HTERT RPE-1 (cell line): ENCODE results near the gene ETV6.

ENCODE experiments used
- in situ Hi-C: fragments of 300-500 bp; cut with MboI; formaldehyde crosslinking; loops from 4 replicates; pipeline ENCODE4 v1.14.3; 2020; ENCODE audit warnings: low sequenced_read_pairs

Gene ETV6

DNA sequence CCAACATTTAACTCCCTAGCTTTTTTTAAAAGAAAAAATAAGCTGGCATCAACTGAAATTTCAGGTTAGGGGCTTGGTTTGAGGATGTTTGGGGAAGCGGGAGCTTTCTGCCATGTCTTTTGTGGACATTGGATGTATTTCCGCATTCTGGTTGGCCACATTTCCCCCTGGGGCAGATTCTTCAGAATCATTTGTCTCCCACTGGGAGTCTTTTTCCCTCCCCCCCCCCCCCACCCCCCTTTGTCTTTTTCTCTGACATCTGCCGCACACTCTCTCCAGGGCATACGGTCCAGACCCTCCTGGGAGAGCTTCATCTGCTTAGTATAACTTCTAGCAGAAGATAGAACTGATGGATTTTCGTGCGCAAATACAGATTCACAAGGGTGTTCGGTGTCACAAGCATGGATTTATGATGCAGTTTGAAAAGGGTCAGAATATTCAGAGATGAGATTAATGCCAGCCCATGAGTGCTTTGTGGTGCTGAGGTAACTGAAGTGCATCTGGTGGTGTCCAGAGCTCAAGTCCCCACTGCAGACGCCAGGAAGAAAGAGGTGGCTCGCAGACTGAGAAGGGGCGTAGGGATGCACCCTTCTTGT, 40.2 kb downstream of the ETV6 start:
- in situ Hi-C loops = no loop called here

DNA sequence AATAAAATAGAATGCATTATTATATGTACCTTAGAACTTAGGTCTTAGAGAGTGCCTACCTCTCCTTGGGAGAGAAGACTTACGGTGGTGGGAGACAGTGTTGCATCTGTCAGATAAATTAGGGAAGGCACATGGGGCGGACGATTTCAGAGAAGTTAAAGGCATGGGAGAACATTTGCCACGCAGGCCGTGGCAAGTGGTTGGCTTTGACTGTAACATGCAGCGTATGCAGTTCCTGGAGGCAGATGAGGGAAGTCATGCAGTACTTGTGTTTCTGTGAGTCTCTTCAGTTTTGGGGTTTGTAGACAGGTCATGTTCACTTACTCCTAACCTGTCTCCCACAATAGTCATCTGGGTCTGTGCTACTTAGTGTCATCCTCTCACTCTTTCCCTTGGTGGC, 43.6 kb downstream of the ETV6 start:
- in situ Hi-C loops = no loop called here

DNA sequence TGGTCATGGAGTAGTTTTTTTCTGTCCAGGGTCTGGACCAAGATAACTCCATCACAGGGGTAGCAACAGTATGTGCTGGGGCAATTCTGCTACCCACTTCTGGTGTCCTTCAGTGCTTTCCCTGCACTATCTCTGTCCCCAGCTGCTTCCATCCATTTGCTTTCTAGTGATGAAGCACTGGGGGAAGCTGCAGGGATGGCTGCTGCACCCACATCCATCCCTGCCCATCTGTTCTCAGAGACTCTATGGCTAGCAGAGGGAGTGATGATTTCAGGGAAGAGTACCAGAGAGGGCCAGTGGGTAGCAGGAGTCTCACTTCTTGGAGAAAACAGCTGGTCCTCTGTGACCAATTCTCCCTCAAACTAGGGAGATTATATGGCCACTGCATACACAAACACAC, 44.1 kb downstream of the ETV6 start:
- in situ Hi-C loops = no loop called here

DNA sequence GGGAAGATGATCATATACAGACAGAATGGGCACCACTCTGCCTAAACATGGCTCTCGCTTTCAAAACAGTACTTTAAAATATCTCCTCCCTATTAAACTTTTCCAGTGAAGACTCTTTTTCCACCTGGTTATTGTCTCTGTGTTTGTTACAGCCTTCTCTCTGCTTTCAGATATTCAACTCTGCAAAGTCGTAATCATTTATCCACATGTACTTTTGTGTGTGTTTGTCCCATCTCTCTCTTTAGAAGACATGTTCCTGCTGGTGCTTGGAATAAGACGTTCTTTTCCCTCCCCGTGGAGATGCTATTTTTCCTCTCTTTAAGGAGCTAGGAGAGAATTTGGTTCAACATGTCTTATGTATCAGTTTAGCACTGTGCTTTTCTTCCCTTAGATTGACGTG, 45.1 kb downstream of the ETV6 start:
- in situ Hi-C loops = no loop called here

DNA sequence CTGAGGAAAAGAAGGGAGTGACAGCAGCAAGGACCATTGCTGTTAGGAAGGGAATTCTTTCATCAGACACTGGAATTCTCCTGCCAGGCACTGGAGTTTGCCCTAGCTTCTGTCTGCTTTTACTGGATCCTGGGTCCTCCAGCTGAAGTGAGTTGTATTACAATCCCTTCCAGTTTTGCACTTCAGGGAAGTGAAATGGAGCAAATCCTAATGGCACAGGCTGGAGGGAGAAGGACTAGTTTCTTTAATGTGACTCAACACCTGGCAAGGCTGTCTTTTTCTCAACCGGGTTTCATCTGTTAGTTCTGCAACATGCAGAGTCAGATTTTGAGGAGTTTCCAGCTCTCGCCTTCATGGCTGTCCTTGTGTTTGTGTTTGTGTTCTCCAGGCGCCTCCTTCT, 45.8 kb downstream of the ETV6 start:
- in situ Hi-C loops = no loop called here

DNA sequence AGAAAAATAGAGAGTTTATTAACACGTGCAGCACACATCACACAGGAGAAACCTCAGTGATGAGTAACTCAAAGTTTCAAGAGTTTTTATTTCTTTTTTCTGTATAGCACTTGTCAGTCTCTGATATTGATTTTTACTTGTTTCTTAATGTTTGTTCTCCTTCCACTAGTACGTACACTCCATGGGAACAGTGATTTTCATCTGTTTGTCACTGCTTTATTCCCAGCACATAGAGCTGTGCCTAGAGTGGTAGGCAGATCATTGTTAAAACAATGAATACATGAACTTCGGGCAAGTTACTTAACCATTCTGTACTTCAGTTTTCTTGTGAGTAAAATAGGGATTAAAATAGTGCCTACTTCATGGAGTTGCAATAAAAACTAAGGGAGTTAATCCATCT, 46.6 kb downstream of the ETV6 start:
- in situ Hi-C loops = no loop called here

DNA sequence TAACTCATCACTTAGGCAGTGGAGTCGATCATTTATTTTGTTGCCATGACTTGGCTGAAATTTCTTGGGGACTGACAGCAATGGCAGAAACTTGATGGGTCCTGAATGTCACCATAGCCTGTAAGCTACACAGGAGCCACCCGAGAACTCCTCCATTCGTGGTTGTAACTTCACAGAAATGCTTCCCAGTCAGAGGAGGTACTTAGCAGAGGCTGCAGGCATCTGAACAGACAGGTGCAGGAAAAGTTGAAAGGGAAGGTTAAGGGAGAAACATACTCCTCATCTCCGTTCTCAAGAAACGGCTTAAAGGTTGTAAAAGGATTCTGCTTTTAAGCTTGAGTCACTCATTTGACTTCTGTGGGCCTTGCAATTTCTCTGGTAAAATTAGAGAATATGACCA, 47.7 kb downstream of the ETV6 start:
- in situ Hi-C loops = no loop called here

DNA sequence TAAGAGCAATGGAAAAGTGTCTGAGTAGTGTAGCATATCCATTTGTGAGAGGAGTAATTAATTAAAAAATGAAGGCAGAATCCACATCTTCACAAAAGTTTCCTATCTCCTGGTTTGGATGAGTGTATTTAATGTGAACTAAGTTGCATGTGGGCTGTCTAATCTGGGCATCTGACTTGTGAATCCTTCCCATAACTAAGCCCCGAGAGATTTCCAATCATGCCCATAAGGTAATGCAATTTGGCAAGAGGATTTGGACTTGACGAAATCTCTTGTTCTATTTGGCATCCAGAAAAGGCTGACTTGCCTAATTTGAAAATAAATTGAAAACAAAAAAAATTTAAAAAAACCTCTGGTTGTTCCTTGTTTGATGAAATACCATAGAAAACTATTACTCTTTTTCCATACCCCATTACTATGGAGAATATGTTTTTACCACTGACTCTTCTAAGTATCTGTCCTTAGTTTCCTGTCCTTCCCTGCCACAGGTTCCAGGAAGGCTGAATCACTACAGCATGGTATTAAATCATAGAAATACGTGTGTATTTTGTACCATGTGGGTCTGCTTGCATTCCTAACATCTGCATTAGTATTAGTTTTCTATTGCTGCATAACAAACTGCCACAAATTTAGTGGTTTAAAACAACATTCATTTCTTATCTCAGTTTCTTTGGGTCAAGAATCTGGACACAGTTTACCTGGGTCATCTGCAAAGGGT, 48.4 kb downstream of the ETV6 start:
- in situ Hi-C loops = no loop called here

DNA sequence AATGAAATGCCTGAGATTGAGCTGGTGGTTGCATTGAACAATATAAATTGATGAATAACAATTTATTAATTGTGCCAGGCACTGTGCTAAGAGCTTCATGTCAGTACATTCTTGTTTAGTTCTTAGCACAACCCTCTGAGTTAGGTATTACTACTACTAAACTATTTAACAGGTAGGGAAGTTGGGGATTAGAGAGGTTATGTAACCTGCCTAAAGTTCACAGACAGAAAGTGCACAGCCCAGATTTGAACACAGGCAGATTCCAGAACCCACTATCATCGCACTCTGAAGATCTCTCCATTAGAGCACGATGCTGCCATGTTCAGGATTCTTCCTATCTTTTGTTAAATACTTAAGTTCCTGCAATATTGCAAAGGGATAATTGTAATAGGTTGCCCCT, 49.3 kb downstream of the ETV6 start:
- in situ Hi-C loops = no loop called here

DNA sequence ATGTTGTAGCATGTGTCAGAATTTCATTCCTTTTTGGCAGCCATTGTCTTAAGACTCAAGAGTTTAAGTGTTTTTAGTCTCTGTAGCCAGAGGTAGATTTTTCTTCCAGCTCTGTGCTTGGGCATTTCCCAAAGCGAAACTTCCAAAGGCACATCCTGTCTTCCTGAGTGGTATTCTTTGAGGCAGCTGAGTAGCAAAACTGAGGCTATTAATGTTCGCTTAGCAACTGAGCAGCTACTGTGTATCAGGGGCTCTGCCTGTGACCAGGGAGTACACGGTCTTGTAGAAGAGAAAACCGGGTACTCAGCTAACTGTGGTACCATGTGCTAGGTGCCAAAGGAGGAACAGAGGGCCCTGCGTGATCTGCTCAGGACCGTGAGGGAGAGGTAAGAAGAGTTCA, 52.0 kb downstream of the ETV6 start:
- in situ Hi-C loops = no loop called here

DNA sequence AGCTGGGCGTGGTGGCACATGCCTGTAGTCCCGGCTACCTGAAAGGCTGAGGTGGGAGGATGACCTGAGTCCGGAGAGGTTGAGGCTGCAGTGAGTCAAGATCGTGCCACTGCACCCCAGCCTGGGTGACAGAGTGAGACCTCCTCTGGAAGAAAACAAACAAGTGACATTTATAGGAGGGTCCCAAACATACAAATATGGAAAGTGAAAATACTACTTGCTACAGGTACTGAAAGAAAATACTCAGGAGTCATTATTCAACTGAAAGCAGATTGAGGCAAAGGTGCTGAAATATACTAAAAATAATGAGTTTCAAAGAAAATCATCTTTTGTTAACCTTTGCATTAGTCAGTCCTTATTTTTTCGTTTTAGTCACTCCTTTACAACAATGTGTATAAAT, 53.5 kb downstream of the ETV6 start:
- in situ Hi-C loops = no loop called here

DNA sequence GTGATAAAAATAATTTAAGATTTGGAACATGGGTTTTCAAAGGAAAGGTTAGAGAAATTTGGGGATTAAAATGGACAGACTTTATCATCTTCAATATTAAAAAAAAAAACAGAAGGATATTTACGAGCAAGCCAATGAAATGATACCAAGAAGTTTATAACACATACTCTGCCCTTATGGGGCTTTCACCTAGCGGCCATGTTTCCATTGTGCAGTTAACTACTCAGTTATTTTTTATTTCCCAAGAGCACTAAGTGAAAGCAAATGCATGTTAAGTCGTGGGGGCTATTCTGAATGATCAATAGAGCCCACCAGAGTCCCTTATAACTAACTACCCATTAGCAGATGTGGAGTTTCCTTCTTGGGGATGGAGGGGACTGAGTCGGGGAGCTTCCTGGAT, 53.9 kb downstream of the ETV6 start:
- in situ Hi-C loops = no loop called here

DNA sequence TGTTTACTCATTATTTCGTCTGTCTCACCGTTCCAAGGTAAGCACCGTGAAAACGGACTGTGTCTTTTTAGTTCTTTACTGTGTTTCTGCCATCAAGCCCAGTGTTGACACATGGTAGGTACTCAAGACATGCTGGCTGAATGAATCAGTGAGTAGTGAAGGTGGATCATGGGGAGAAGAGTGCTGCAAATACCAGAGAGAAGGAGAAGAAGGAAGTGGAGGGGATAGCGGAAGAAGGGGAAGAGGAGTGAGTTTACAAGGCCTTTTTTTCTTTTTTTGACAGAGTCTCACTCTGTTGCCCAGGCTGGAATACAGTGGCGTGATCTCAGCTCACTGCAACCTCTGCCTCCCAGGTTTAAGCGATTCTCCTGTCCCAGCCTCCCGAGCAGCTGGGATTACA, 54.6 kb downstream of the ETV6 start:
- in situ Hi-C loops = no loop called here

DNA sequence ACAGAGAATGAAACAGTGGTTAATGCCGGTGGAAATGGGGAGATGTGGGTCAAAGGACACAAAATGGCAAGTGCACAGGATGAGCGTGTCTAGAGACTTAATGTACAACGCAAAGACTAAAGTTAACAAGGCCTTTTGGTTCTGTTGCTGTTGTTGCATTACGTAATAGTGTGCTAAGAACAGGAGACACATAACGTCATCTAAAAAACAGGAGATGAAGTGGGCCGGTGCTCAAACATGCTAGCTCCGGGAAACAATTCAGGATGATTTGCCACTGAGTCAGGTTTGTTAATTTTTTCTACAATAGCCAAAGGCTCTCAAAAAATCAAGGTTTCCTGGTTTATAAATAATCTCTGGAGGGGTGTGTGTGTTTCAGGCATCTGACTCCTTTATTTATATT, 55.5 kb downstream of the ETV6 start:
- in situ Hi-C loops = no loop called here

DNA sequence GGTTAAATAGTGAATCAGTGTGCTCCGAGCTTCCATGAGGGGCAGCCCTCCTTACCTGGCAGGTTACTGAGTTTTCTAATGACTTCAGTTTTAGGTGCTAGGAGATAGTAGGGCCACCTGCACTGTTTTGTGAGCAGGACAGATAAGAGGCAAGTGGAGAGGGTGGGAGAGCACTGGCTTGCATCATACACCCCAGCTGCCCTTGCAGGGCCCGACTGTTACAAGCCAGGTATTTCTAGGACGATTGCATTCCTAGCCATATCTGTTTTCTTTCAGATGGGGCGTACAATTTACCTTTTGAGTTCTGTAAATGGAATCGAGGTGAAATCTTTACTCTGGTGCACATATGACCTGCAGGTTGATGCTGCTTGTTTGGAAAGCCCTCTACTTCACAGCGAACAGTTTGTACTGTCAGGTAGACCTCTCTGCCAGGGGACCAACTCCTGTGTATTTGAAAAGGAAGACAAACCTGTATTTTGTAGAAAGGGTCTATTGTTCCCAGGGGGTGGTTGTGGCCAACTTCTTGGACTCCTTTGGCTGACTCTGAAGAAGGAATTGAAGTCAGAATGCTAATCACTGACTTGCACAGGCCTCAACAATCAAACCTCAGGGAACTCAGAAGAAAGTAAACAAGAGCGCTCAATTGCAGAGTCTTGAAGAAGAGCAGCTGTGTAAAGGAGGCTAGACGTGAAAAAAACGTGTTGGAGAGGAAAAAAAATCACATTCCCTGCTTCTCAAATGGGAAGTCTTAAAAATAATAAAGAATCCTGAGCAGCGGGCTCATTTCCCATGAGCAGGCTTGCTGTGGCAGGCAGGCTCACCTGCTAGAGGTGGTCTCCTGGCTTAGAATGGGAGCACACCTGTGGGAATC, 57.3 kb downstream of the ETV6 start:
- in situ Hi-C loops = no loop called here

DNA sequence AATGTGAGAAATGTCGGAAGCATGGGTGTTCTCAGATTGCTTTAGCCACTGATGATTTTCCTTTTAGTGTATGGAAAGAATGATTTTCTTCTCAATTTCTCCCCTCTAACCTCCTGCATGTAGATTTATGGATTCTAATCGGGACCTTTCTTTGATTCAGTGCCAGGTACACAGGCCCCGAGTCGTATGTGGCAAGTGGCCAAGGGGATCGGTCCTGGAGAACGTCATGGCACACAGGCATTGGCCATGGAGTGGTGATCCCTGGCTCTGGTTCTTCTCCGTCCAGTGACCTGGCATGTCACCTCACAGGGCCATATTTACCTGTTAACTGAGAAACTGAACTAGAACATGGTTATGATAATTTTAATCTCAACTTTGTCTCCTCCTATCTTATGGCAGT, 58.1 kb downstream of the ETV6 start:
- in situ Hi-C loops = no loop called here

DNA sequence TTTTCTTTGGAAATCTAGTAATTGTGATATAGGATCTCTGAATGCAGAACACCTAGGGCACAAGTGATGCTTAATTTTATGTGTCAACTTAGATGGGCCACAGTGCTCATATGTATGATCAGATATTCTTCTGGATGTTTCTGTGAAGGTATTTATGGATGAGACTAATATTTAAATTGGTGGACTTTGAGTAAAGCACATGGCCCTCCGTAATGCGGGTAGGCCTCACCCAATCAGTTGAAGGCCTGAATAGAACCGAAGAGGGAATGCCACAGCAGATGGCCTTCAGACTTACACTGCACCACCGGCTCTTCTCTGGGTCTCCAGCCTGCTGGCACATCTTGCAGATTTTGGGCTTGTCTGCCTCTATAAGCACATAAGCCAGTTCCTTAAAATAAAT, 60.0 kb downstream of the ETV6 start:
- in situ Hi-C loops = no loop called here

DNA sequence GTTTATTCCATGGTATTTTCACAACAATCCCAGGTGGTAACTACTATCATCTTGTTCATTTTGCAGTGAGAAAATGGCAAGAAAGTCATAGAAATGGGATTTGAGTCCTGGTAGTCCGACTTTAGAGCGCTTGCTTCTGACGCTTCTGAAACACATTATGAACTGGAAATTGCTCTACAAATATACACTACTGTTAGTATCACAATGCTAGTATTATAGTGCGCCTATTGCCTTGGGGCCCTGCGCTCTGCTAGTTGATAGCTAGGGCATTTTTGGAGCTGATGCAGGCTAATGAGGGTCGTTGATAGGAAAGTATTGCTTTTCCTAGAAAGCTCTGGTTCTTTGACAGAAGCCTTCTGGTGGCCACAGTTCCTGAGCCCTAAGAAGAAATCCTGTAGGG, 61.0 kb downstream of the ETV6 start:
- in situ Hi-C loops = no loop called here

DNA sequence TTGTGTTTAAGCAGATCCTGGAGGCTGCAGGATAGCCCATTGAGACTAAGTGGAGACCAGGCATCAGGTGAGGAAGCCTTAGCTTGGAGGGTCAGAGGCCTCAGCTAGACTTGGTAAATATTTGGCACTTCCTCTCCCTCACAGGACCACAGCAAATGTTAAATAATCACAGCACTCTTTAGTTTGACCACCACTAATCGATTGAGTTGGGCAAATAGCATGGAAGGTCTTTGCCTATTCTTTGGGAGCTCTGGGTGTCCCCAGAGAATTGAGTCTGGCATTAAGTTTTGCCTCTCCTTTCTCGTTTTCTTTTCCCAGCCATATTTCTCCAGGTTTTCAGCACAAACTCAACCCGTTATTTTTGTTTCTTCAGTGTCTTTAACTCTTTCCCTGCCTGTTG, 61.4 kb downstream of the ETV6 start:
- in situ Hi-C loops = no loop called here

DNA sequence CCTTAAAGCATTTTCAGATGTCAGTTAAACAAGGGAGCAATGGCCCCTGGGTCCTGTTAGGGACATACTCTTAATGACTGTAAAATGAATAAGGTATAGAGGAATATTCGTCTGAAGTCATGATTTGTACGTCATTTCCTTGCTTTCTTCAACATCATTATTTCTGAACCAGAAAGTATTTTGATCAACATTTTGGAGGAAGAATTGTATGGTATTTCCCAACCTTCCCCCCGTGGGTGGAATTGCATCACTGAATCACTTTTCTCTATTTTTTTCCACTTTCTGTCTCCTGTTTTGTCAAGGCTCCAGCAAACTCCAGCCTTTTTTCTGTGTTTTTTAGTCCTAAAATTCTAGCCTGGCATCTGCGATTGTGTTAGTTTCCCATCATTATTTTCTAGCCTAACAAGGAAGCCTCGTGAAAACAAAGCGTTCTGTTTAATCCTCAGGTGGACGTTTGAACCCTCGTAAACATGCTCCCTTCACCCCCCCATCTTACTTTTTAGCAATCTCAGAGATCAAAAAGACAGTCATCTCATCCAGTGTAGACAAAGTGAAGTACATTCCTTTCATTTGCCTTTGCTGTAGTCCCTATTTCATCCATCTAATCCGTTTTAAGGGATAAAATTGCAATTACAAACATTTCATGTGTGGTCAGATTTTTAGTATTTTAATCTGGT, 62.3 kb downstream of the ETV6 start:
- in situ Hi-C loops = no loop called here

DNA sequence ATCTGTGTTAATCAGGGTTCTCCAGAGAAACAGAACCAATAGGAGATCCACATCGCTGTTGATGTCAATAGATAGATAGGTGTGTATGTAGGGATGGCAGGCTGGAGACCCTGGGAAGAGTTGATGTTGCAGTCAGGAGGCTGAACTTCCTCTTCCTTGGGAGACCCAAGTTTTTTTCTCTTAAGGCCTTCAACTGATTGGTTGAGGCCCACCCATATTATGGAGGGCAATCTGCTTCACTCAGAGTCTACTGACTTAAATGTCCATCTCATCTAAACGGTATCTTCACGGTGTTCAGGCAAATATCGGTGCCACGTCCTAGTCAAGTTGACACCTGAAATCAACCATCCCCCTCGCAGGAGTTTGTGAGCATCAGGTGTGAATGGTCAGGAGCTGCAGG, 63.0 kb downstream of the ETV6 start:
- in situ Hi-C loops = no loop called here

DNA sequence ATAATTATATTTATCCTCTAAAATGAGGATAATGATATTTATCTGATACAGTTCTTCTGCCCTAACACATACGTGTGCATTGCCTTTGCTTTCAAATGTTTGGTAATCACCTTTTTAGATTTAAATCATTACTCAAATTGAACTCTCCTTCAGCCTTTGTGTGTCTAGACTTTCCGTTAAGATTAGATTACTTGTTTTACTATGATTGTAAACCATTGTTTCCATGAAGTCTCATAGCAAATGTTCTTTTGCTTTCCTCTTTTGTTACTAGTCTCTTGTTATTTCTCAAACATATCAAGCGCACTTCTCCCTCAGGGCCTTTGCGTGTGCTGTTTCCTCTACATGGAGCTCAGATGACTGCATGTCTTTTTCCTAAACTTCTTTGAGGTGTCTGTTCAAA, 63.7 kb downstream of the ETV6 start:
- in situ Hi-C loops = no loop called here
